ENCODE results near the gene PCNX3. TPM values are rescaled to one million over a fixed set of nuclear protein-coding genes. Genes with fewer than 3 reads are reported as not detected.

The PCNX3 gene
- total and polyA plus RNA-seq, 2 of the 13 experiments (the other 11 are each of a cell fraction or from before 2014, with no cell fraction given) = 16.2 to 23.0 TPM

DNA sequence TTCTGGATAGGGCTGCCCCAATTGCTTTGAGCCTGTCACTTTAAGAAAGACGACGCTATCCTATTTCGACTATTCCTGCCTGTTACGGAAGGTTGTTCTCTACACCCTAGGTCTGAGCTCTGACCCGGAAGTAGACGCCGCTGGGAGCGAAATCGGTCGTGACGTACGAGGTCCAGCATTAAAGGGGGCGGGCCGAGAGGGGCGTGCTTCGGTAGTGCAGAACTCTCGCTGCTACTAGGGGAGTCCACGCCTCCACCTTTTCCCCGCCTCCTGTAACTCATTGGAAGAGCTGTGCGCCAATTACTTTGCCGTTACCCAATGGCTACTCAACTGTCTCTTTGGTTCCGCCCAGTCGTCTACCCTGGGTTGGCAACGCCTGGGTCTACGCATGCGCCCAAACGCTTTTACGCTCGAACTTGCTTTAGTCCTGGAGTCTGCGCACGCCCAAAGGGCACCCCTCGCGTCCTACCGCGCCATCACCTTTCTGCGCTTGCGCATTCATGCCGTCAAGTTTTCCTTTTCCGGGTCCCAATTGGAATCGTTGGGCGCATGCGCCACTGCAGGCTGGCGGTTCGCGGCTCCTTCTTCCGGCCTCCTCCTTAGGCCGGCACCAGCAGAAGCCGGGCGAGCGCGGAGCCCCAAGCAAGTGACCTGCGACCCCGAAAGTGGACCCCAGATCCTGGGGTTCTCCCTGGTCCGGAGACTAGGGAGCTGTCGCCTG lies at the start of gene PCNX3 (continued):
- TF ChIP-seq, protein P1, sequence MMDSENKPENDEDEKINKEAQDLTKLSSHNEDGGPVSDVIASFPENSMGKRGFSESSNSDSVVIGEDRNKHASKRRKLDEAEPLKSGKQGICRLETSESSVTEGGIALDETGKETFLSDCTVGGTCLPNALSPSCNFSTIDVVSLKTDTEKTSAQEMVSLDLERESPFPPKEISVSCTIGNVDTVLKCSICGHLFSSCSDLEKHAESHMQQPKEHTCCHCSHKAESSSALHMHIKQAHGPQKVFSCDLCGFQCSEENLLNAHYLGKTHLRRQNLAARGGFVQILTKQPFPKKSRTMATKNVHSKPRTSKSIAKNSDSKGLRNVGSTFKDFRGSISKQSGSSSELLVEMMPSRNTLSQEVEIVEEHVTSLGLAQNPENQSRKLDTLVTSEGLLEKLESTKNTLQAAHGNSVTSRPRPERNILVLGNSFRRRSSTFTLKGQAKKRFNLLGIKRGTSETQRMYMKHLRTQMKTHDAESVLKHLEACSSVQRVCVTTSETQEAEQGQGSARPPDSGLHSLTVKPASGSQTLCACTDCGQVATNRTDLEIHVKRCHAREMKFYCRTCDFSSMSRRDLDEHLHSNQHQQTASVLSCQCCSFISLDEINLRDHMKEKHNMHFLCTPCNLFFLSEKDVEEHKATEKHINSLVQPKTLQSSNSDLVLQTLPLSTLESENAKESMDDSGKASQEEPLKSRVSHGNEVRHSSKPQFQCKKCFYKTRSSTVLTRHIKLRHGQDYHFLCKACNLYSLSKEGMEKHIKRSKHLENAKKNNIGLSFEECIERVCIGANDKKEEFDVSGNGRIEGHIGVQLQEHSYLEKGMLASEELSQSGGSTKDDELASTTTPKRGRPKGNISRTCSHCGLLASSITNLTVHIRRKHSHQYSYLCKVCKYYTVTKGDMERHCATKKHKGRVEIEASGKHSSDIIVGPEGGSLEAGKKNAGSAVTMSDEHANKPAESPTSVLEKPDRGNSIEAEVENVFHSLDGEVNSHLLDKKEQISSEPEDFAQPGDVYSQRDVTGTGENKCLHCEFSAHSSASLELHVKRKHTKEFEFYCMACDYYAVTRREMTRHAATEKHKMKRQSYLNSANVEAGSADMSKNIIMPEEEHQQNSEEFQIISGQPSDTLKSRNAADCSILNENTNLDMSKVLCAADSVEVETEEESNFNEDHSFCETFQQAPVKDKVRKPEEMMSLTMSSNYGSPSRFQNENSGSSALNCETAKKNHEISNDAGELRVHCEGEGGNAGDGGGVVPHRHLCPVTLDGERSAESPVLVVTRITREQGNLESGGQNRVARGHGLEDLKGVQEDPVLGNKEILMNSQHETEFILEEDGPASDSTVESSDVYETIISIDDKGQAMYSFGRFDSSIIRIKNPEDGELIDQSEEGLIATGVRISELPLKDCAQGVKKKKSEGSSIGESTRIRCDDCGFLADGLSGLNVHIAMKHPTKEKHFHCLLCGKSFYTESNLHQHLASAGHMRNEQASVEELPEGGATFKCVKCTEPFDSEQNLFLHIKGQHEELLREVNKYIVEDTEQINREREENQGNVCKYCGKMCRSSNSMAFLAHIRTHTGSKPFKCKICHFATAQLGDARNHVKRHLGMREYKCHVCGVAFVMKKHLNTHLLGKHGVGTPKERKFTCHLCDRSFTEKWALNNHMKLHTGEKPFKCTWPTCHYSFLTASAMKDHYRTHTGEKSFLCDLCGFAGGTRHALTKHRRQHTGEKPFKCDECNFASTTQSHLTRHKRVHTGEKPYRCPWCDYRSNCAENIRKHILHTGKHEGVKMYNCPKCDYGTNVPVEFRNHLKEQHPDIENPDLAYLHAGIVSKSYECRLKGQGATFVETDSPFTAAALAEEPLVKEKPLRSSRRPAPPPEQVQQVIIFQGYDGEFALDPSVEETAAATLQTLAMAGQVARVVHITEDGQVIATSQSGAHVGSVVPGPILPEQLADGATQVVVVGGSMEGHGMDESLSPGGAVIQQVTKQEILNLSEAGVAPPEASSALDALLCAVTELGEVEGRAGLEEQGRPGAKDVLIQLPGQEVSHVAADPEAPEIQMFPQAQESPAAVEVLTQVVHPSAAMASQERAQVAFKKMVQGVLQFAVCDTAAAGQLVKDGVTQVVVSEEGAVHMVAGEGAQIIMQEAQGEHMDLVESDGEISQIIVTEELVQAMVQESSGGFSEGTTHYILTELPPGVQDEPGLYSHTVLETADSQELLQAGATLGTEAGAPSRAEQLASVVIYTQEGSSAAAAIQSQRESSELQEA (CRISPR knock-in tag; IDR thresholded peaks at IDR 0.05; ENCODE audit: not compliant biosample characterization) = no peak
- TF ChIP-seq ZFP36L2 (CRISPR knock-in tag; IDR thresholded peaks at IDR 0.05) (no peak), POLR2G (IDR thresholded peaks at IDR 0.05; ENCODE audit: low read depth, low read length) (peak; percentile 74), ZBTB1 (CRISPR knock-in tag; IDR thresholded peaks at IDR 0.05; ENCODE audit: borderline replicate concordance) (no peak), ZFP90 (CRISPR knock-in tag; IDR thresholded peaks at IDR 0.05; ENCODE audit: borderline replicate concordance) (0 out of 2 replicates have a peak, but pooled peaks have one; percentile 11), MED8 (CRISPR knock-in tag; IDR thresholded peaks at IDR 0.05; ENCODE audit: insufficient replicate concordance) (no peak), JUN (CRISPR knock-in tag; IDR thresholded peaks at IDR 0.05) (0 out of 2 replicates have a peak, but pooled peaks have one; percentile 38), TOPORS (CRISPR knock-in tag; IDR thresholded peaks at IDR 0.05) (no peak), ARID2 (CRISPR knock-in tag; IDR thresholded peaks at IDR 0.05; ENCODE audit: borderline replicate concordance) (no peak), SP1 (IDR thresholded peaks at IDR 0.05) (peak; percentile 19; the same call in 1 of the 2 replicates), SP1 (CRISPR knock-in tag; IDR thresholded peaks at IDR 0.05) (peak; percentile 76; the same call in 1 of the 2 replicates)
- TF ChIP-seq, protein P2, sequence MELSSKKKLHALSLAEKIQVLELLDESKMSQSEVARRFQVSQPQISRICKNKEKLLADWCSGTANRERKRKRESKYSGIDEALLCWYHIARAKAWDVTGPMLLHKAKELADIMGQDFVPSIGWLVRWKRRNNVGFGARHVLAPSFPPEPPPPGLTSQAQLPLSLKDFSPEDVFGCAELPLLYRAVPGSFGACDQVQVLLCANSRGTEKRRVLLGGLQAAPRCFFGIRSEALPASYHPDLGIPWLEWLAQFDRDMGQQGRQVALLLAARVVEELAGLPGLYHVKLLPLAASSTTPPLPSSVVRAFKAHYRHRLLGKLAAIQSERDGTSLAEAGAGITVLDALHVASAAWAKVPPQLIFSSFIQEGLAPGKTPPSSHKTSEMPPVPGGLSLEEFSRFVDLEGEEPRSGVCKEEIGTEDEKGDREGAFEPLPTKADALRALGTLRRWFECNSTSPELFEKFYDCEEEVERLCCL (CRISPR knock-in tag; IDR thresholded peaks at IDR 0.05; ENCODE audit: borderline replicate concordance) = no peak
- TF ChIP-seq, protein P3, sequence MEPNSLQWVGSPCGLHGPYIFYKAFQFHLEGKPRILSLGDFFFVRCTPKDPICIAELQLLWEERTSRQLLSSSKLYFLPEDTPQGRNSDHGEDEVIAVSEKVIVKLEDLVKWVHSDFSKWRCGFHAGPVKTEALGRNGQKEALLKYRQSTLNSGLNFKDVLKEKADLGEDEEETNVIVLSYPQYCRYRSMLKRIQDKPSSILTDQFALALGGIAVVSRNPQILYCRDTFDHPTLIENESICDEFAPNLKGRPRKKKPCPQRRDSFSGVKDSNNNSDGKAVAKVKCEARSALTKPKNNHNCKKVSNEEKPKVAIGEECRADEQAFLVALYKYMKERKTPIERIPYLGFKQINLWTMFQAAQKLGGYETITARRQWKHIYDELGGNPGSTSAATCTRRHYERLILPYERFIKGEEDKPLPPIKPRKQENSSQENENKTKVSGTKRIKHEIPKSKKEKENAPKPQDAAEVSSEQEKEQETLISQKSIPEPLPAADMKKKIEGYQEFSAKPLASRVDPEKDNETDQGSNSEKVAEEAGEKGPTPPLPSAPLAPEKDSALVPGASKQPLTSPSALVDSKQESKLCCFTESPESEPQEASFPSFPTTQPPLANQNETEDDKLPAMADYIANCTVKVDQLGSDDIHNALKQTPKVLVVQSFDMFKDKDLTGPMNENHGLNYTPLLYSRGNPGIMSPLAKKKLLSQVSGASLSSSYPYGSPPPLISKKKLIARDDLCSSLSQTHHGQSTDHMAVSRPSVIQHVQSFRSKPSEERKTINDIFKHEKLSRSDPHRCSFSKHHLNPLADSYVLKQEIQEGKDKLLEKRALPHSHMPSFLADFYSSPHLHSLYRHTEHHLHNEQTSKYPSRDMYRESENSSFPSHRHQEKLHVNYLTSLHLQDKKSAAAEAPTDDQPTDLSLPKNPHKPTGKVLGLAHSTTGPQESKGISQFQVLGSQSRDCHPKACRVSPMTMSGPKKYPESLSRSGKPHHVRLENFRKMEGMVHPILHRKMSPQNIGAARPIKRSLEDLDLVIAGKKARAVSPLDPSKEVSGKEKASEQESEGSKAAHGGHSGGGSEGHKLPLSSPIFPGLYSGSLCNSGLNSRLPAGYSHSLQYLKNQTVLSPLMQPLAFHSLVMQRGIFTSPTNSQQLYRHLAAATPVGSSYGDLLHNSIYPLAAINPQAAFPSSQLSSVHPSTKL (CRISPR knock-in tag; IDR thresholded peaks at IDR 0.05) = 0 out of 2 replicates have a peak, but pooled peaks have one; percentile 22
- TF ChIP-seq, protein P4, sequence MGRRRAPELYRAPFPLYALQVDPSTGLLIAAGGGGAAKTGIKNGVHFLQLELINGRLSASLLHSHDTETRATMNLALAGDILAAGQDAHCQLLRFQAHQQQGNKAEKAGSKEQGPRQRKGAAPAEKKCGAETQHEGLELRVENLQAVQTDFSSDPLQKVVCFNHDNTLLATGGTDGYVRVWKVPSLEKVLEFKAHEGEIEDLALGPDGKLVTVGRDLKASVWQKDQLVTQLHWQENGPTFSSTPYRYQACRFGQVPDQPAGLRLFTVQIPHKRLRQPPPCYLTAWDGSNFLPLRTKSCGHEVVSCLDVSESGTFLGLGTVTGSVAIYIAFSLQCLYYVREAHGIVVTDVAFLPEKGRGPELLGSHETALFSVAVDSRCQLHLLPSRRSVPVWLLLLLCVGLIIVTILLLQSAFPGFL (CRISPR knock-in tag; IDR thresholded peaks at IDR 0.05) = no peak
